ENCODE measurements around the gene CHMP4A.

The CHMP4A gene

DNA sequence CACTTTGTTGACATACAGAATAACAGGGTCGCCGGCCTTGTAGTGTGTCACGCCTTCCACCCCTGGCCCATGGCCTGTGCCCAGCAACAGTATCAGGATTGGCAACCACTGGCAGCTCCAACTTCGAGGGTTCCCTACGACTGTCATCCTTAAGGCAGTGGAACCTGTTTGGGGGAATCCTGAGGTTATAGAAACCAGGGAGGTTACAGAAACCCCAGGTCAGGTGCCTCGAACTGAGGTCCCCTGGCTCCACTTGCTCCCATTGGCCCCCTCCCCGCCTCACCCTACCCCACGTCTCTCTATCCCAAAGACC lies 18.5 kb downstream of the CHMP4A start:
- DNase-seq, result no peak

DNA sequence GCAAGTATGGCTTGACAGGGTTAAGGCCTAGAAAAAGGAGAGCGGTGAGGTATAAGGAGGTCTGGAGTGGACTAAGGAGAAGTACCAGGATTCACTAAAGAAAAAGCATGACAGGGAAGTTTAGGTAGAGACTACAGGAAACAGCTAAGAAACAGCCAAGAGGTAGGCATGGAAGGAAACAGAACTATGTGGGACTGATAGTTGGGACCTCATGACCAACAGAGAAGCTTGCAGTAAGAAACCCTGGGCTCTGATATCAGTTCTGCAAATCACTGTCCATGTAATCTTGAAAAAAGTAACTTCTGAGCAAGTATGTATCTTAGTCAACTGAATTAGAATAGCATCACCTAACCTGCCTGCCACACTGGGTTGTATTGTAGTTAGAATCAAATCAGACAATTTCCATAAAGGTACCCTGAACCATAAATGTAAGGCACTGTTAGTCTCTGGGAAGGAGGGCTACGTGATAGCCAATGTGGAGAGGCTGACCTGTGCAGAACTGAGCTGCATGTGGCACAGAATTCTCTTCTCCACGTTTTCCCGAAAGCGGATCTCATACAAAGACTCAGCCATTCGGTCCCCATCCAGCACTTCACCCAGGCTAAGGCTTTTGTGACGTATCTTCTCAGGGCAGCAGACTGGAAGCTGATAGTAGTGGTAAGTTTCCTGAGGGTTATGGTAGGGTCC lies 19.0 kb downstream of the CHMP4A start:
- no peak for DNase-seq

DNA sequence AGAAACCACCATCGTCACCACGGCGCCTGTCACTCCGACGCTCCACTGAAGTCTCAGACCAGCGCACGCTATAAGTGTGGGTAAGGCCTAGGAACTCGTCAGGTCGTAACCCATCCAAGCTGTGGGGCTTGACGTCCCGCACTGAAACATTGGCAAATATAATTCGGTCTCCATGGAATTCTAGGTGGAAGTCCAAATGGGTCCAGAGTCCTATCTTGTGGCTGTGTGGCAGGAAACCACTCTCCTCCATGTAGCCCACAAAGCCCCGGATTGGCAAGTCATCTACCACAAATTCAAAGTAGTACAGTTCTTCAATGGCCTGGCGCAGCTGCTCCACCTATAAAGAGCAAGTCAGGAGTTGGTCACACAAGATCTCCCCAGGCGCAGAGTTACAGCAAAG lies 20.4 kb downstream of the CHMP4A start:
- DNase-seq, result no peak

DNA sequence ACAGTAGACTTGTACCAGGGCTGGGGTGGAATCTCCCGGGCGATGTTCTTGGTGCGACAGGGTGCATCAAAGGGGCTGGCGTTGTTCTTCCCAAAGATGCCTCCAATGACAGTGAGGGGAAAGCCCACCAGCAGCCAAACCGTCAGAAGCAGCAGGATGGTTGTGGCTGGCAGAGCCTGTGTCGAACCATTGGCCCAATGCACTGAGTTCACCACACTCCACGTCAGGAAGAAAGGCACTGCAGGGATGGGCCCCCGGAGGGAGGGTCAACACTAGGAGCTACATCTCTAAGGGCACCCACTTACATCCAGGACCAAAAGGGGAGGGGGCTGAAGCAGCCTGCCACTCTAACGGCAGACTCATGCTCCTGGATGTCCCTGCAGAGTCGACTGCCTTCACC lies 22.9 kb downstream of the CHMP4A start:
- DNase-seq, result no peak

DNA sequence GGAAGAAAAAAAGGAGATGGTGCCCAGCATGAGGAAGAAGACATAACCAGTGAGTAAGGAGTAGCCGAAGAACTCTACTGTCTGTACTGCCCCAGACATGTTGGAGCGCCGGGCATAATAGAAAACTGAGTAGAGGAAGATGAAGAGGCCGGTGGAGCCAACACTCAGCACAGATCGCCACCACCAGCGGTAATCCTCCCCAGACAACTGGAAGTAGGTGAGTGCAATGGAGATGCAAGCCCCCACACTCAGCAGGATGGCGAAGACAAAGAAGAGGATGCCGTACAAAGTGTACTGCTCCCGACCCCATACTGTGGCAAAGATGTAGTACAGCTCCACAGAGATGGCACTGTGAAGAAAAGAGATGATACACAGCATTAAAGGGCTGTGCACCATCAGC lies 23.8 kb downstream of the CHMP4A start:
- no peak for DNase-seq

DNA sequence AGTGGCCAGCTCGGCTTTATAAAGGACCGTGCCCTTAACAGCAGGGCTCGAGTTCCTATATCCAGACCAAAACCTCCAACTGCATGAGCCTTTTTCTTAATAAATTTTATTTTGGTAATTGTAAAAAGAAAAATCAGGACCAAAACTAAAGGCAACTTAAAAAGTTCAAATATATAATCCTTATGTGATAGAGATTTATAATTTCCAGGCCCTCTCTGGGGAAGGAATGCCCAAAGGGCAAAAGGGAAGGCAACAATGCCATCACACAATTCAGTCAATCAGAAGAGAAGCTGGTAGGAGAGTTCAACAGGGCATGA lies 24.3 kb downstream of the CHMP4A start:
- no peak for DNase-seq

DNA sequence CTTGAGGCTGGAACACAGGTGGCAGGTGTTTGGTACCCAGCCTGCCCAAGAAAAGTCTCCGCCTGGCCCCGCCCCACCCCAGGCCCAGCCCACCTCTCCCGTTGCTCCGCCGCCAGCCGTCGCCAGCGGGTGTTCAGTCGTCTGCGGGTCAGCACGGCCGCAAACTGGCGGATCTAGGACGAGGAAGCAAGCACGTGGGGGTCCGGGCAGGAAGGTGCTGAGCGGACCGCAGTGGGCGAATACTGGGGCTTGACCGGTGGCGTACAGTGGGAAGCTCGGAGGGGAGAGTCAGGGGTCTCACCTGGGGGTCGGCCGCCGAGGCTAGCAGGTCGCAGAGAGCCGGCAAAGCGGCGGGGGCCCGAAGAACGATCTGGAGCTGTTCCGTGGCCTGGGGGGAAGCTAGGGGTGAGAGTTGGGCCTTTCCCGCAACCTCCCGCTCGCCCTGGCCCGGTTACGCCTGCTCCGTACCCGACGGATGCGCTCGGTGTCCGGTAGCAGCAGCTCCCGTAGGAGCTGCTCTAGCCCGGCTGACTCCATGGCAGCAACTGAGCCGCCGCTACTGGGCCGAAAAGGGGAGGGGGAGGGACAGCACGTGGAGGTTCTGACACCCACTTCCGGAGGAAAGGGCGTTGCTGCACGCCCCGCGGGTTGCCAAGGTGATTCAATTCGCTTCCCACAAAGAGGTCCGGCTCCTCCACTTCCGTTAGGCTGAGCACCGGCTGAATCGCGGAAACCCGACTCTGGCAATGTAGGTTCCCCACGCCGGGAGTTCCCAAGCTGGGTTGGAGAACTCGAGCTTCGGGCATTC lies 24.8 kb downstream of the CHMP4A start, which contains the start of gene IPO4:
TSS of gene IPO4 (minus strand) at position 566 of the 808 bp plus-strand sequence. CDS start at position 537, 29 bp downstream.
- peak; percentile 99 for DNase-seq

DNA sequence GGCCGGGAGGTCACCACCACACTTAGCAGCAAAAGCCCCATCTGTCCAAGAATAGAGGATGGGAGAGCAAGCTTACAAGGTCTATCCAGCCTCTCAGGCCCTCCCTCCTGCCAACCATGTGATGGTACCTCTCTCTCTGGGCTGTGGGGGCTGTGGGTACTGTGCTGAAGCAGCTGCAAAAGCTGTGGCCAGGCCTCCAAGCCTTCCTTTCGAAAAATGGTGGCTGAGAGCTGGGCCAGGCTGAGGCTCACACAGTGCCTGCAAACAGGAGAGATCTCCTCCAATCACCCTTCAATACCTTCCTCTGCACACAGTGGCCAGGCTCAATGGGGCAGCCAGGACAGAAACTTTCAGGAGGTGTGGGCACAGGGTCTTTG lies 25.8 kb downstream of the CHMP4A start:
- no peak for DNase-seq

DNA sequence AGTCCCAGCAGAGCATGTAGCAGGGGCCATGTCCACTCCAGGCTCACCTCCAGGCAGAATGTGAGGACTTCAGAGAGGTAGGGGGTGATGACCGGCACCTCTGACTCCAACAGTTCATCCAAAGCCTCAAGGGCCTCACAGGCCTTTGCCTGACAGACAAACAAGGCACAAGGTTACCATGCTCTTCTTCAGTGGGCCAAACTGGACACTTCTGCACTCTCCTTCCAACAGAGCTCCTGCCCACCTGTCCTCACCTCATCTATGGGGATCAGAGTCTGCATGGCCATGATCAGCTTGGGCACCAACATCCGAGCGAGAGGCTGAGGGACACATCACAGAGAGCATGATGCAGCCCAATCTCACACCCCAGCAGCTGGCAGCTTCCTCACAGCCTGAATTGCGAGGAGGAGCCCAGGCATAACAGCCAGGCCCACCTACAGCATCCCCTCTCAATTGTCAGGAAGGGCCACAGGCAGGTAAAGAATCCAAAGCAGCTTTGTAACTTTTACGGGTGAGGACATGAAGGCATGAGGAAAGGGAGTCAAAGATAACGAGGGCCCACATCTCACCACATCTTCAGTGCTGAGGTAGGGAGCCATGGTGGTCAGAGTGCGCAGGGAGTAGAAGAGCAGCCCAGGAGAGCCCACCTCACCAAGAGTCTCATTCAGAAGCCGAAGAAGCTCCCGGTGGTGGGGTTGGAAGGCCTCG lies 26.3 kb downstream of the CHMP4A start:
- no peak for DNase-seq

DNA sequence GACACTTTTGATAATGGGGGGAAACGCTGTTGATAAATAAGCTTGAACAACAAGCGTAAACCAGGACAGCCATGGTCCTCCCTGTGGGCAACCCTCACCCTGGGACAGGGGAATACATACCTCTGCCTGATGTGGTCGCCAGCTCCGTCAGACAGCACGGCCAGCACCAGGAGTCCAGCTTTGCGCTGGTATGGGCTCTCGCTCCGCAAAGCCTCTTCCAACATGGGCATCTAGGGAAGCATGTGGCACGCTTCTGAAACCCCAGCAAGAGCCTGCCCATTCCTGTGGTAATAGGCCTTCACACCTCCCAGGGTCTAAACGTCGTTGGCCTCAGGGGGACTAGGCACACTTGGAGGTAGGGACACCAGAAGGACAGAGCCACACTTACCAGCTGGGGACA lies 27.5 kb downstream of the CHMP4A start:
- no peak for DNase-seq

DNA sequence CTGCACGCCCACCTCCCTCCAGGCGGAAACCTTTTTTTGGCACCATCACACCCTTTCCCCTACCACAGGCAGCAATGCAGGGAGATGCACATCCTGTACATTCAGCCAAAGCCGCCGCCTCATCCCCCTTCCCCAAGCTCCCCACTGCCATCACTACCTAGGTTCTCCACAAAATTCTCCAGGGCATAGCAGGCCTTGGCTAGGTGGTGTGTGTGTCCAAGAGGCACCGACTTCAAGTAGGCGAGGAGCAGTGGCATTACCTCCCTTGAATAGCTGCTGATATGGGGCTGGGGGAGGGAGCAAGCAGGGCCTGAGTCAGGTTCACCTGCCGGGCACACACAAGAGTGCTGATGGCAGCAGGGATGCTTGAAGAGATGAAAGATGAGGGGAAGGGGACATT lies 28.3 kb downstream of the CHMP4A start:
- no peak for DNase-seq

DNA sequence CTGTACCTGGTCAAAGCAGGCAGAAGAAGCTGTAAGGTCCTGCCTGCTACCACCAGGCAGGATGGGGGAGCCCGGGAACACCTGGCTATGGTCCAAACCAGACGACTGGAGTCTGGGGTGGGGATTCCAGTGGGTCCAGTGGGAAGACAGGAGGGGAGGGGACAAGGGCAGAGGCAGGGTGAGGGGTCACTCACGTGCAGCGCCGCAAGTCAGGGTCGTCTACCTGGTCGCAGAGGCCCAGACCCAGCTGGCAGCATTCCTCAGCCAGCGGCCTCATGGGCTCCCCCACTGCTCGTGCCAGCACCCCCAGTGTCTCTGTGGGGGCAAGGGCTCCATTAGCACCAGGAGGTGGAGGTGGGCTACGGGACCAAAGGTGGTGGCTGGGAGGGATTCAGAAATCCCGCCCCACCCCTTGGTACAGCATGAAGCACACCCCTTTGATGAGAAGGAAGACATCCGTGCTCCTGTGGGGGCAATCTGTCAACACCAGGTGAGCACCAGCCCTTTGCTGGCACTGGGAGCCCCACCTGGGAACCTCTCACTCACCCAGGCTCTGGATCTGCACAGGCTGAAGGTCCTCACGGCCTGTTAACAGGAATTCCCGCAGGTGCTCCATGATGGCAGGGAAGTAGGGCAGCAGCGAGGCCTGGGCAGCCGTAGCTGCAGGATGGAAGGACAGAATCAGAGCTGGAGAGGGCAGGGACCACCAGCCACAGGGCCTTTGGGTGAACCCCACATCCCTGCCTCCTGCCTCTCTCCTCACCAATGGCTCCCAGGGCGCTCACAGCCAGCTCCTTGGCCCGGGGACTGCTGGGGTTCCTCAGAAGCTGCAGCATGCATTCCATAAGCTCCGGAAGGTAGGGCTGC lies 29.0 kb downstream of the CHMP4A start:
- DNase-seq, result no peak

DNA sequence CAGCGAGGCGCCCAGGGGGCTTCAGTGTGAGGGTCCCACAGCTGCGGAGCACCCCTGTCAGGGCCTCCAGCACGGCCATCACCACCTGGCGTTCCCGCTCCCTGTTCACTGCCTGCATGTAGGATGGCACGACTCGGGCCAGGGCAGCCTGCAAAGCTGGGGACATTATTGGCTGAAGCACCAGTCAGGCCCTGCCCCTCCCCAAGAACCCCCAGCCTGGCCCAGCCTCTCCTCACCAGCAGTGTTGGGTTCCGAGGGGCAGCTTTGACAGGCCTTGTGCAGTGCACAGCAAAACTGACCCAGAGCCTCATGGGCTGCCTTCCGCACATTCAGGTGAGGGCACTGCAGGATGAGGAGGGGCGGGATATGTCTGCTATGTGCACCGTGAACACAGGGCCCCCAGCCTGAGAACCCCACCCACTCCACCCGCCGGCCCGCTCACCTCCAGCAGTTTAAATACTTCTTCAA lies 30.2 kb downstream of the CHMP4A start:
- no peak for DNase-seq

DNA sequence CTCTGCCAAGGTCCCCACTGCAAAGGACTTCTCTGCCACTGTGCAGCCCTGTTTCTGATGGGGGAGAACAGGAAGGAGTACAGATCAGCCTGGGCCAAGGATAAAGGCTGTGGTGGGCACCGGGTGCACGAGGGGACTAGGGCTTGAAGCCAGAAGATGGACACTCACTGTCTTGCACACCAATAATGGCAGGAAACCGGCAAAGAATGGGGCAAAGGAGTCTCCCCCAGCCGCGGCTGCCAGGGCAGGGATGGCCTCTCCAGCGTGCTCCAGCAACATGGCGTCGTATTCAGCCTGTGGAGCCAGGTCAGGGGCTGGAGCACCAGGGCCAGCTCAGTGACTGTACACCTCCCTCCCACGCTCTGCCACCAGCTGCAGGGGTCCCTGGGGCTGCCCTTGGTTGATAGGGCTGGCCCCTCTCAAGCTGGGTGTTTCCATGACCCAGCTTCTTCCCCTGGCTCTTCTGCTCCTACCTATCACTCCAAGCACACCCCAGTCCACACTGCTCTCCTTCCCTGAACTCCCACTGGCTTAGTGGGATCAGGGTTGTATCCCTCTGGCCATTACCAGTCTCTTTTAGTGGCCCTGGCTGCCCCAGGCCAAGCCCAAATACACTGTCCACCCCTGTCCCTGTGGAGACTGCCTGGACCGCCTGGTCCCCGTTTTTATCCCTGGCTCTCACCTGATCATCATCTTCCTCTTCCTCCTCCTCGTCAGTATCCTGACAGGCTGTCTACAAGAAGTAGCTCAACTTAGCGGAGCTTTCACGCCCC lies 31.0 kb downstream of the CHMP4A start:
- no peak for DNase-seq

DNA sequence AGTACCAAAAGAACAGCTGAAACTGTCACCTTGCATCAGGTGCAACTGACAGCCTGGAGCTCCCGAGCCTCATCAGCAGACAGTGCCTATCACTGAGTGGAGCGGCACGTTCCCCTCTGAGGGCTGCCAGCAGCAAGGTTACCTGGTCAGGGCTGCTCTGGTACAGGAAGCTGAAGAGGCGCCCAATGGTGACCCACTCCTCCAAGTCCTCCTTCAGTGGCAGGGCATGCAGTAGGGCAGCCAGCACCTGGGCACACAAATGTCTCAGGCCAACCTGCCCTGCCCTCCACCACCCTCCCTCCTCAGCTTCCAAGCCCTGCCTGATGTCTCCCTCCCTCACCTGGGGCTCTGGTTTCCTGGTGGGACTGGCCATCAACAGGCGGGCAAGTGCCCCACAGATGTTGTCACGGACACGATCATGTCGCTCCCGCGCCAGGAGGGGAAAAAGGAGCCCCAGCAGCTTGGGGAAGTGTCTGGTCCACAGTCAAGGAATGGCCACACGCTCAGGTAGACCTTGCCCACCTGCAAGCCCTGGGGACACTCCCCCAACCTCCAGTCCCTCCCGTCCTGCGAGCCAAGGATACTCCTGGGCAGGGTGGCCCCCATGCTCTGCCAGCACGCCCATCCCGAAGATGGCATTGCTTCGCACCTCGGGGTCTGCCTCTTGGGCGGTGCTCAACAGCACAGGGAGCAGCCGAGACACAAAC lies 31.8 kb downstream of the CHMP4A start:
- DNase-seq, result no peak

DNA sequence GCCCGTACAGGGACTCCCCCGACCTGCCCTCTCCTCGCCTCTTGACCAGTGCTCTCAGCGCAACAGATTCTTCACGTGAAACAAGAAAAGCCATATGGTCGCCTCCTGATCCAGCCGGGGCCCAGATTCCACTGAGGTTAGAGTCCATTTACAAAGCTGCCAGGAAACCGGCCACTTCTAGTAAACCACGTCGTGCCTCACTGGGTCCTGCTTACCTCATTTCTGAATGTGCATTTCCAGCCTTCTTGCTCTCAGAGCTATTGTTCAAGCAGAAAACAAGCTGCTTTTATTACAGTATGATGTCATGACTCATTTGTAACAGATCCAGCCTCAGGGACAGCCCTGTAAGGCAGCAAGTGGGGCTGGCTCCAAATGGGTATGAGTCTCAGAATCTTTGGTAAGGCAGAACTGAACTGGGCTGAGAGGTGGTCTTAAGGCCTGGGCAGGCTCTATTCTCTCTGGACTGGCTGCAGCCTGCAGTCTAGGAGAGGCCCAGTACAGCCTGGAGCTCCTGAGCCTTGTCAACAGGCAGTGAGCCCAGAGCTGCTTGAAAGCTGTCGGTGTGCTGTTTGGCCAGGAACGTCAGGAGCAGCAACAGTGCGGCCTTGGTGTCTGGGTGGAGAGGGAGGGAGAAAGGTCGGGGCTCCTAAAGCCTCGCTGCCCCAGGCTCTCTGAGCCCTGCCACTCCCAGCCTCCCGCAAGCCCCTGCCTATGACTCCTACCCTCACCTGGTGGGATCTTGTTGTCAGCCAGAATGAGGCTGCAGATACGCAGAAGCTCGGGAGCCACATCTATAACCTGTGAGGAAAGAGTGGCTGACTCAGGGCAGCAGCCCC lies 33.1 kb downstream of the CHMP4A start:
- DNase-seq, result no peak

DNA sequence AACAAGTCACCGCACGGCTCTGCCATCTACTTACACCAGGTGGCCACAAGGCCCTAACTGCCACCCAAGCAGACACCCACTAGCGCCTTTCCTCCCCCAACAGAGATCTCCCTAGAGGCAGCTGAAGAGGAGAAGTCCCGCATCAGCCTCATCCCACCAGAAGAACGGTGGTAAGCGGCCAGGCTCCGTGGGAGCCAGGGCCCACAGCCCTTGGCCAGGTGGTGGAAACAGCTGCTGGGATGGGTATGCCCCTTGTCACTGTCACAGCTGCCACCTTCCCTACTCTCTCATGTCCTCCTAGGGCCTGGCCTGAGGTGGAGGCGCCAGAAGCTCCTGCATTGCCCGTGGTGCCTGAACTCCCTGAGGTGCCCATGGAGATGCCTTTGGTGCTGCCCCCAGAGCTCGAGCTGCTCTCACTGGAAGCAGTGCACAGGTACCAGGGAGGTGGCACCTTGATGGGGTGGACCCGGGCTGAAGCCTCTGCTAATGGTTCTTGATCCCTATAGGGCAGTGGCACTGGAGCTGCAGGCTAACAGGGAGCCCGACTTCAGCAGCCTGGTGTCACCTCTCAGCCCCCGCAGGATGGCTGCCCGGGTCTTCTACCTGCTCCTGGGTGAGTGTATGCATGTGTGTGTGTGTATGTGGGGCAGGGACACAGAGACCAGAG lies 33.9 kb downstream of the CHMP4A start:
- DNase-seq, result no peak

DNA sequence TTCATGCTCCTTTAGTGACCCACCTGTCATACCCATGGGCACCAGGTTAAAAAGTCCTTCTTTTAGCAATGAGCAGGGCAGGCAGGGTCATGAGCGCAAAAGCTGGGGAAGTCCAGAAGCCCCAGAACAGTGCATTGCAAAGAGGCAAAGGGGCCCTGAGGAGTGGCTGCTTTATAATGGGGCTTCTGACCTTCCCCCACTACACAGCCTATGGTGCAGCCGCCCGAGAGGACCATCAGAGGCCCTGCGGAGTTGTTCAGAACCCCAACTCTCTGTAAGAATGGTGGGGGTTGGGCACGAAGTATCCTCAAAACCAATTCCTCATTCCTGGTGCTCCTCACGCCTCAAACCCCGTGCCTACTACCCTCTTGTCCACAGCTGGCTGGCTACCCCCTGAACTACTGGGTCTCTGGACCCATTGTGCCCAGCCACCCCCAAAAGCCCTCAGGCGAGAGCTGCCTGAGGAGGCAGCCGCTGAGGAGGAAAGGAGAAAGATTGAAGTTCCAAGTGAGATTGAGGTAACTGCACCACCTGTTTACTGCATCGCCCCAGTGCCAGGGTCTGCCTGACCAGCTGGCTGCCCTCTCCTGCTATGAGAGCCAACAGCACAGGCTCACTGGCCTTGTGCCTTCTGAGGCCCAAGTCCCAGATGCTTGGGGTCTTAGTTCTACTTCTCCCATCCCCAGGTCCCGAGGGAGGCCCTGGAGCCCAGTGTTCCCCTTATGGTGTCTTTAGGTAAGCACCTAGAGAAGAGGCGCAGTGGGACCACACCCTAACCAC lies 34.7 kb downstream of the CHMP4A start:
- no peak for DNase-seq

DNA sequence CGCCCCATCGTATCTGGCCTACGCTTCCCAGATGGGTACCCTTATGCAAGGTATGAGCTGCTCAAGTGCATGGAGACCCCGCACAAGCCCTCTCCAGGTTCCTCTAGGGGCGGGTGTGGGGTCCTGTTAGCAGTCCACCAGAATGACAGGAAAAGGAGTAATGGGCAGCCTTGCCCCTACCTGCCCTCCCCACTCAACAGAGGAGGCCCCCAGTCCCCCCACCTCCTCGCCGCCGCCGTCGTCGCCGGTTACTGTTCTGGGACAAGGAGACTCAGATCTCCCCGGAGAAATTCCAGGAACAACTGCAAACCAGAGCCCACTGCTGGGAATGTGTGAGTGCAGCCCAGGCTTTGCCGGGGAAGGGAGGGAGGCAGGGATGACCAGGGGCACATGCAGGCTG lies 35.4 kb downstream of the CHMP4A start:
- no peak for DNase-seq
